ENCODE measurements around the gene TTF1. TPM values are rescaled to one million over a fixed set of nuclear protein-coding genes. Genes with fewer than 3 reads are reported as not detected.
A peak's percentile ranks its signal among the peaks of the same experiment; 100 is the strongest.

The TTF1 gene
- total RNA-seq, 1 experiment from 2014 or later, result 26.9 TPM

- Mint-ChIP-seq H3K4me1 (peaks cover 2 to 3% of the 10 kb centered on the region in 2 experiments; a peak in 2 of 4 replicates), H3K27ac (peak overlapping the region in 1 of 3 experiments; percentile 69; a peak in 1 of 7 replicates), H3K4me3 (no peak overlapping the region), H3K36me3 (ENCODE audit: insufficient read depth in 1 of 3, low read depth in 3 of 3) (no peaks in the 10 kb centered on the region; a peak in 1 of 7 replicates), H3K27me3 (ENCODE audit: low read depth) (no peaks in the 10 kb centered on the region; the same call in 1 of the 2 replicates), H3K9me3 (no peaks in the 10 kb centered on the region)
- no peak overlapping the region for H3K4ac ChIP-seq (ENCODE audit: low read depth, low read length)
- H4K8ac ChIP-seq (replicated peaks; ENCODE audit: insufficient read length, low read depth, low read length), result no peak overlapping the region
- peaks cover 4% of the 10 kb centered on the region for H3K9me3 ChIP-seq (ENCODE audit: control insufficient read depth, low read depth, low read length)
- no peaks in the 10 kb centered on the region for H3K4me1 ChIP-seq (ENCODE audit: insufficient read depth, low read length)
- no peaks in the 10 kb centered on the region for H3K79me1 ChIP-seq (ENCODE audit: insufficient read depth, low read depth, low read length, poor library complexity, severe bottlenecking)
- H4K20me1 ChIP-seq (ENCODE audit: control insufficient read depth, insufficient read depth, insufficient read length), result no peaks in the 10 kb centered on the region
- H2BK5ac ChIP-seq (ENCODE audit: insufficient read length, low read length), result no peak overlapping the region
- no peak overlapping the region for H3T11ph ChIP-seq (ENCODE audit: low read length)
- H3K14ac ChIP-seq (ENCODE audit: insufficient read depth, low read length), result no peak overlapping the region
- H4K5ac ChIP-seq (ENCODE audit: insufficient read length, low read depth, low read length), result no peak overlapping the region
- H2AFZ ChIP-seq (ENCODE audit: low read length), result no peak overlapping the region
- H2BK20ac ChIP-seq (ENCODE audit: low read depth, low read length, poor library complexity, severe bottlenecking), result no peak overlapping the region
- no peak overlapping the region for H3K18ac ChIP-seq (ENCODE audit: insufficient read length, low read depth, low read length)
- H2AK5ac ChIP-seq (ENCODE audit: insufficient read length, low read length), result no peak overlapping the region
- H2BK12ac ChIP-seq (ENCODE audit: insufficient read length, low read depth, low read length), result no peak overlapping the region
- H2BK120ac ChIP-seq (ENCODE audit: low read depth, low read length, poor library complexity, severe bottlenecking), result no peak overlapping the region
- H4K91ac ChIP-seq (ENCODE audit: insufficient read length, low read depth, low read length), result no peak overlapping the region
- no peaks in the 10 kb centered on the region for H3K27me3 ChIP-seq (ENCODE audit: insufficient read depth, low read length)
- no peaks in the 10 kb centered on the region for H3K23me2 ChIP-seq (ENCODE audit: insufficient read length, low read depth, low read length, poor library complexity, severe bottlenecking)
- no peak overlapping the region for H3K23ac ChIP-seq (ENCODE audit: insufficient read length, low read depth, low read length)
- H2BK15ac ChIP-seq (ENCODE audit: low read depth, low read length), result no peak overlapping the region
- TF ChIP-seq, protein P1, sequence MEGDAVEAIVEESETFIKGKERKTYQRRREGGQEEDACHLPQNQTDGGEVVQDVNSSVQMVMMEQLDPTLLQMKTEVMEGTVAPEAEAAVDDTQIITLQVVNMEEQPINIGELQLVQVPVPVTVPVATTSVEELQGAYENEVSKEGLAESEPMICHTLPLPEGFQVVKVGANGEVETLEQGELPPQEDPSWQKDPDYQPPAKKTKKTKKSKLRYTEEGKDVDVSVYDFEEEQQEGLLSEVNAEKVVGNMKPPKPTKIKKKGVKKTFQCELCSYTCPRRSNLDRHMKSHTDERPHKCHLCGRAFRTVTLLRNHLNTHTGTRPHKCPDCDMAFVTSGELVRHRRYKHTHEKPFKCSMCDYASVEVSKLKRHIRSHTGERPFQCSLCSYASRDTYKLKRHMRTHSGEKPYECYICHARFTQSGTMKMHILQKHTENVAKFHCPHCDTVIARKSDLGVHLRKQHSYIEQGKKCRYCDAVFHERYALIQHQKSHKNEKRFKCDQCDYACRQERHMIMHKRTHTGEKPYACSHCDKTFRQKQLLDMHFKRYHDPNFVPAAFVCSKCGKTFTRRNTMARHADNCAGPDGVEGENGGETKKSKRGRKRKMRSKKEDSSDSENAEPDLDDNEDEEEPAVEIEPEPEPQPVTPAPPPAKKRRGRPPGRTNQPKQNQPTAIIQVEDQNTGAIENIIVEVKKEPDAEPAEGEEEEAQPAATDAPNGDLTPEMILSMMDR (conservative IDR thresholded peaks at IDR 0.05), result no peak
- no peak overlapping the region for H3K4me2 ChIP-seq (ENCODE audit: insufficient read depth, insufficient read length, low read length)
- WGBS (ENCODE audit: extremely low coverage, insufficient read length, low lambda C conversion rate), result no CpG with 5 or more reads among the region's 14 CpGs
- H3K9ac ChIP-seq (ENCODE audit: extremely low read depth, insufficient read length, low read length), result no peak overlapping the region
- no peak for DNase-seq
- no peak overlapping the region for H3K56ac ChIP-seq (ENCODE audit: insufficient read length, low read depth, low read length)
- no peaks in the 10 kb centered on the region for H3K79me2 ChIP-seq (ENCODE audit: insufficient read depth, low read length)
- H3K27ac ChIP-seq (ENCODE audit: insufficient read length, low read depth, low read length), result no peak overlapping the region
Observed at GRCh38 chr9:132372177-132373095, 34.2 kb downstream of the TTF1 start.
